ENCODE data around the gene SNED1. TPM values are rescaled to one million over a fixed set of nuclear protein-coding genes. Genes with fewer than 3 reads are reported as not detected.
A peak's percentile ranks its signal among the peaks of the same experiment; 100 is the strongest.

Gene SNED1
- total RNA-seq, 1 experiment from 2014 or later, result 2.8 TPM

DNA sequence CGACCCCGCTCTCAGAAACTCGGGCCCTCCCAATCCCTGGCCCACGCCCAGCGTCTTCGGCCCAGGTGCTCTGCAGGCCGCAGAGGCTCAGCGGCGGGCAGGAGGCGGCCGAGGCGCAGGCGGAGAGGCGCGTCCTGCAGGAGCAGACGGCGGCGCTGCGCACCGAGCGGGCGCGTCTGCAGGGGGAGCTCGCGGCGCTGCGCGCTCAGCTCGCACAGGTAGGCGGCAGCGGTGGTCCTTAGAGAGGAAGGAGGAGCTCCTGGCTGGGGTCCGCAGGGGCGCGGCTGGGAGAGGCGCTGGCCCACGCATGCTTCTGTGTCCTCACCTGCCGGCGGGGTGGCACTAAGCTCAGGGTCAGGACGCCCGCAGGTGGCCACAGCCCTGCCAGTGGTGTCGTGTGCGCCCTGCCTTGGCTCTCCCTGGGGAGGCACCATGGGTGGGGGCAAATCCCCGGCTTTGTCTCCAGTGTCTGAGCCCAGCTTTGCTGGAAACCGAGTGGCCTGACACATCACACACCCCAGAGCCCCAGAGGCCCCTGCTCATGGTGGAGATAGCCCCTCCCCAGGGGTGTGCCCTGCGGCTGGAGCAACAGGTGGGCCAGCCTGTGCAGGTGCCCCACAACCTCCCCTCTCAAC lies 14.9 kb upstream of the SNED1 start:
- H3K4me3 ChIP-seq, result no peak overlapping the region
- H3K27me3 ChIP-seq (ENCODE audit: insufficient read depth, low read depth), result peaks cover 31% of the 10 kb centered on the region
- BruUV-seq (replicated peaks), result no TSS peak
- ChIA-PET CTCF (interaction anchor here (0.6 to 1.2 kb wide), 6 partner anchors 51 to 260 kb away, joined by 3 to 6 read pairs (median 4); no protein-coding TSS in a partner anchor), POLR2A (ENCODE audit: unreplicated experiment) (no interaction called here)
- no peaks in the 10 kb centered on the region for H3K9me2 ChIP-seq (ENCODE audit: insufficient read depth)
- peak; percentile 51 to 78 for DNase-seq
- H3K27ac ChIP-seq, result no peak overlapping the region
- no peaks in the 10 kb centered on the region for H3K9me3 ChIP-seq (ENCODE audit: insufficient read depth, low read depth)
- peak overlapping the region; percentile 49 for H3K4me2 ChIP-seq
- H2AFZ ChIP-seq, result no peak overlapping the region
- no peaks in the 10 kb centered on the region for H3F3A ChIP-seq (ENCODE audit: insufficient read depth, low read depth)
- intact Hi-C loops (cut with micrococcal nuclease; ENCODE audit: unreplicated experiment), result no loop called here
- H3K79me2 ChIP-seq (ENCODE audit: low read depth), result no peaks in the 10 kb centered on the region
- H4K20me1 ChIP-seq (ENCODE audit: insufficient read depth), result no peaks in the 10 kb centered on the region
- peaks cover 13% of the 10 kb centered on the region; the same call in 1 of the 2 replicates for H3K4me1 ChIP-seq (replicated peaks; ENCODE audit: insufficient read depth)
- TF ChIP-seq CTCF (conservative IDR thresholded peaks at IDR 0.05) (peak; percentile 69), EZH2 (IDR thresholded peaks at IDR 0.05; ENCODE audit: low read depth) (0 out of 2 replicates have a peak, but pooled peaks have one; percentile 52)
- no peaks in the 10 kb centered on the region for H3K36me3 ChIP-seq (ENCODE audit: low read depth)

DNA sequence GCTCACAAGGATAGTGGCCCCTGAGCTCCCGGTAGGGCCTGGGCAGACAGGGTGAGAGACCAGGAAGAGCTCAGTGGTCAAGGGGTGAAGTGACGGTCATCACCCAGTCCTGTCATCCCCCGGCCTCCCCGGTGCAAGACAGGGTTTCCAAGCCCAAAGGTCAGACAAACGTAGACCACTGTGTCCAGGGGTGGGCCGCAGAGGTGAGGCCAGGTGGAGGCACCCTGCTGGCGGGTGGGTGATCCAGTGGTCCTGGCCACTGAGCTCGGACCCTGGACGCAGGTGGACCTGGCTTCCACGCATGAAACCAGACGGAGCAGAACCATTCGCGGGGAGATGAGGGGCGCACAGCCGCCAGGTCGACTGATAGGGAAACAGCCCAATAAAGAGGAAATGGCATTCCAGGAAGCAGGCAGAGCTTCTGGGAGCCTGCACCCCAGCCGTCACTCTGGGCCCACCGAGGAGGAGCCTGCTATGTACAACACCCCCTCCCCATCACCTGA lies 14.4 kb upstream of the SNED1 start:
- Histone ChIP-seq H4K20me1 (ENCODE audit: insufficient read depth) (no peaks in the 10 kb centered on the region), H3K4me2 (no peak overlapping the region; the same call in 1 of the 2 replicates), H3K79me2 (ENCODE audit: low read depth) (no peaks in the 10 kb centered on the region), H3K36me3 (ENCODE audit: low read depth) (no peaks in the 10 kb centered on the region), H3K27ac (no peak overlapping the region), H3K9me2 (ENCODE audit: insufficient read depth) (no peaks in the 10 kb centered on the region), H3K4me1 (replicated peaks; ENCODE audit: insufficient read depth) (peaks cover 13% of the 10 kb centered on the region; the same call in 1 of the 2 replicates), H3K27me3 (ENCODE audit: insufficient read depth, low read depth) (peaks cover 31% of the 10 kb centered on the region), H3F3A (ENCODE audit: insufficient read depth, low read depth) (no peaks in the 10 kb centered on the region), H3K9me3 (ENCODE audit: insufficient read depth, low read depth) (no peaks in the 10 kb centered on the region), H3K4me3 (no peak overlapping the region), H2AFZ (no peak overlapping the region)
- TF ChIP-seq EZH2 (IDR thresholded peaks at IDR 0.05; ENCODE audit: low read depth) (no peak), CTCF (conservative IDR thresholded peaks at IDR 0.05) (no peak)
- POLR2A ChIA-PET (ENCODE audit: unreplicated experiment), result no interaction called here
- intact Hi-C loops (cut with micrococcal nuclease; ENCODE audit: unreplicated experiment), result no loop called here
- BruUV-seq (replicated peaks), result no TSS peak
- CTCF ChIA-PET, result interaction anchor here (0.6 to 1.2 kb wide), 6 partner anchors 52 to 259 kb away, joined by 3 to 6 read pairs (median 4); no protein-coding TSS in a partner anchor
- DNase-seq, result no peak

GRCh38 chr2:240985881-240986786 lies 12.3 kb upstream of the SNED1 start:
- no peaks in the 10 kb centered on the region for H3K79me2 ChIP-seq (ENCODE audit: low read depth)
- no peak overlapping the region for H3K4me2 ChIP-seq
- H3K36me3 ChIP-seq (ENCODE audit: low read depth), result no peaks in the 10 kb centered on the region
- DNase-seq, result no peak
- ChIA-PET POLR2A (ENCODE audit: unreplicated experiment) (interaction anchor here (0.6 kb wide), 2 partner anchors 21 to 576 kb away, joined by 3 to 5 read pairs; no protein-coding TSS in a partner anchor), CTCF (interaction anchor here (0.6 to 1.1 kb wide), 5 partner anchors 65 to 160 kb away, joined by 3 read pairs; partner anchors contain the start of gene MAB21L4)
- no peaks in the 10 kb centered on the region for H3K9me3 ChIP-seq (ENCODE audit: insufficient read depth, low read depth)
- no peak for TF ChIP-seq EZH2 (IDR thresholded peaks at IDR 0.05; ENCODE audit: low read depth)
- TF ChIP-seq CTCF (conservative IDR thresholded peaks at IDR 0.05), result no peak
- no TSS peak for BruUV-seq (replicated peaks)
- peaks cover 30% of the 10 kb centered on the region for H3K27me3 ChIP-seq (ENCODE audit: insufficient read depth, low read depth)
- H3F3A ChIP-seq (ENCODE audit: insufficient read depth, low read depth), result no peaks in the 10 kb centered on the region
- H2AFZ ChIP-seq, result no peak overlapping the region
- no peak overlapping the region for H3K4me3 ChIP-seq
- H3K4me1 ChIP-seq (replicated peaks; ENCODE audit: insufficient read depth), result peaks cover 15% of the 10 kb centered on the region
- no peaks in the 10 kb centered on the region for H3K9me2 ChIP-seq (ENCODE audit: insufficient read depth)
- H4K20me1 ChIP-seq (ENCODE audit: insufficient read depth), result no peaks in the 10 kb centered on the region
- no peak overlapping the region for H3K27ac ChIP-seq
- intact Hi-C loops (cut with micrococcal nuclease; ENCODE audit: unreplicated experiment), result no loop called here

Measured in PC-9 (cell line).